ENCODE measurements around the gene ITGB4. TPM values are rescaled to one million over a fixed set of nuclear protein-coding genes. Genes with fewer than 3 reads are reported as not detected.

Gene ITGB4
- total and polyA plus RNA-seq, 2 of the 13 experiments (the other 11 are each of a cell fraction or from before 2014, with no cell fraction given): 6.9 to 14.5 TPM

DNA sequence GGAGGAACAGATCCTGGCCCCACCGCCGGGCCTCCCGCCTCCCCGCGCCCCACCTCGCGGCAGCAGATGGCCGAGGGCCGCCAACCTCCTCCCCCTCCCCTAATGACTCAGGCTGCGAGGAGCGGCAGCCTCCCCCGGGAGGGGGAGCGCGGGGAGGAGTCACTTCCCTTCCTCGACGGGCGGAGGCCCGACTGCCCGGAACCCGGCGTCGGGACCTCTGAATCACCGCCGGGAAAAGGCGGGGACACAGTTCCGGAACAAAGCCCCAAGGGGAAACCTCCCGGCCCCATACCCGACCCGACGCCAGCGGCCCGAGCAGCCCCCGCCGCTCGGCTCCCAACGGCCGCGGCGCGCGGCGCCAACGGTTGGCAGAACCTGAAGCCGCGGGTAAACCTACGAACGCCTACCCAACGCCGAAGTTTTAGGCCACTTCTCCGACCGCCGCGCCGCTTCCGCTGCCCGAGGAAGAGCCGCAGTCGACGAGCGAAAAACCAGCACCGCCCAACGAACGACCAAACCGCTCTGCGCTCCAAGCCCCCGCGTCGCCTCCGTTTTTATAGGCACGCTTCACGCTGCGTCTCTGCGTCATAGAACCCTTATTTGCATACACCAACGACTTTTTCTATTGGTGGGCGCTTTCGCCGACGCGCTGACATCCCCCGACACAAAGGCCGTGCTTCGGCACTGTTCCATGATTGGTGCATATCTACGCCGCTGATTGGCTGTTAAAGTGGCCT, 58.2 kb downstream of the ITGB4 start (continued):
- TF ChIP-seq, protein P1, sequence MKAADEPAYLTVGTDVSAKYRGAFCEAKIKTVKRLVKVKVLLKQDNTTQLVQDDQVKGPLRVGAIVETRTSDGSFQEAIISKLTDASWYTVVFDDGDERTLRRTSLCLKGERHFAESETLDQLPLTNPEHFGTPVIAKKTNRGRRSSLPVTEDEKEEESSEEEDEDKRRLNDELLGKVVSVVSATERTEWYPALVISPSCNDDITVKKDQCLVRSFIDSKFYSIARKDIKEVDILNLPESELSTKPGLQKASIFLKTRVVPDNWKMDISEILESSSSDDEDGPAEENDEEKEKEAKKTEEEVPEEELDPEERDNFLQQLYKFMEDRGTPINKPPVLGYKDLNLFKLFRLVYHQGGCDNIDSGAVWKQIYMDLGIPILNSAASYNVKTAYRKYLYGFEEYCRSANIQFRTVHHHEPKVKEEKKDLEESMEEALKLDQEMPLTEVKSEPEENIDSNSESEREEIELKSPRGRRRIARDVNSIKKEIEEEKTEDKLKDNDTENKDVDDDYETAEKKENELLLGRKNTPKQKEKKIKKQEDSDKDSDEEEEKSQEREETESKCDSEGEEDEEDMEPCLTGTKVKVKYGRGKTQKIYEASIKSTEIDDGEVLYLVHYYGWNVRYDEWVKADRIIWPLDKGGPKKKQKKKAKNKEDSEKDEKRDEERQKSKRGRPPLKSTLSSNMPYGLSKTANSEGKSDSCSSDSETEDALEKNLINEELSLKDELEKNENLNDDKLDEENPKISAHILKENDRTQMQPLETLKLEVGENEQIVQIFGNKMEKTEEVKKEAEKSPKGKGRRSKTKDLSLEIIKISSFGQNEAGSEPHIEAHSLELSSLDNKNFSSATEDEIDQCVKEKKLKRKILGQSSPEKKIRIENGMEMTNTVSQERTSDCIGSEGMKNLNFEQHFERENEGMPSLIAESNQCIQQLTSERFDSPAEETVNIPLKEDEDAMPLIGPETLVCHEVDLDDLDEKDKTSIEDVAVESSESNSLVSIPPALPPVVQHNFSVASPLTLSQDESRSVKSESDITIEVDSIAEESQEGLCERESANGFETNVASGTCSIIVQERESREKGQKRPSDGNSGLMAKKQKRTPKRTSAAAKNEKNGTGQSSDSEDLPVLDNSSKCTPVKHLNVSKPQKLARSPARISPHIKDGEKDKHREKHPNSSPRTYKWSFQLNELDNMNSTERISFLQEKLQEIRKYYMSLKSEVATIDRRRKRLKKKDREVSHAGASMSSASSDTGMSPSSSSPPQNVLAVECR (CRISPR knock-in tag; IDR thresholded peaks at IDR 0.05; ENCODE audit: borderline replicate concordance): peak; percentile 95; the same call in 1 of the 2 replicates
- TF ChIP-seq, protein P2, sequence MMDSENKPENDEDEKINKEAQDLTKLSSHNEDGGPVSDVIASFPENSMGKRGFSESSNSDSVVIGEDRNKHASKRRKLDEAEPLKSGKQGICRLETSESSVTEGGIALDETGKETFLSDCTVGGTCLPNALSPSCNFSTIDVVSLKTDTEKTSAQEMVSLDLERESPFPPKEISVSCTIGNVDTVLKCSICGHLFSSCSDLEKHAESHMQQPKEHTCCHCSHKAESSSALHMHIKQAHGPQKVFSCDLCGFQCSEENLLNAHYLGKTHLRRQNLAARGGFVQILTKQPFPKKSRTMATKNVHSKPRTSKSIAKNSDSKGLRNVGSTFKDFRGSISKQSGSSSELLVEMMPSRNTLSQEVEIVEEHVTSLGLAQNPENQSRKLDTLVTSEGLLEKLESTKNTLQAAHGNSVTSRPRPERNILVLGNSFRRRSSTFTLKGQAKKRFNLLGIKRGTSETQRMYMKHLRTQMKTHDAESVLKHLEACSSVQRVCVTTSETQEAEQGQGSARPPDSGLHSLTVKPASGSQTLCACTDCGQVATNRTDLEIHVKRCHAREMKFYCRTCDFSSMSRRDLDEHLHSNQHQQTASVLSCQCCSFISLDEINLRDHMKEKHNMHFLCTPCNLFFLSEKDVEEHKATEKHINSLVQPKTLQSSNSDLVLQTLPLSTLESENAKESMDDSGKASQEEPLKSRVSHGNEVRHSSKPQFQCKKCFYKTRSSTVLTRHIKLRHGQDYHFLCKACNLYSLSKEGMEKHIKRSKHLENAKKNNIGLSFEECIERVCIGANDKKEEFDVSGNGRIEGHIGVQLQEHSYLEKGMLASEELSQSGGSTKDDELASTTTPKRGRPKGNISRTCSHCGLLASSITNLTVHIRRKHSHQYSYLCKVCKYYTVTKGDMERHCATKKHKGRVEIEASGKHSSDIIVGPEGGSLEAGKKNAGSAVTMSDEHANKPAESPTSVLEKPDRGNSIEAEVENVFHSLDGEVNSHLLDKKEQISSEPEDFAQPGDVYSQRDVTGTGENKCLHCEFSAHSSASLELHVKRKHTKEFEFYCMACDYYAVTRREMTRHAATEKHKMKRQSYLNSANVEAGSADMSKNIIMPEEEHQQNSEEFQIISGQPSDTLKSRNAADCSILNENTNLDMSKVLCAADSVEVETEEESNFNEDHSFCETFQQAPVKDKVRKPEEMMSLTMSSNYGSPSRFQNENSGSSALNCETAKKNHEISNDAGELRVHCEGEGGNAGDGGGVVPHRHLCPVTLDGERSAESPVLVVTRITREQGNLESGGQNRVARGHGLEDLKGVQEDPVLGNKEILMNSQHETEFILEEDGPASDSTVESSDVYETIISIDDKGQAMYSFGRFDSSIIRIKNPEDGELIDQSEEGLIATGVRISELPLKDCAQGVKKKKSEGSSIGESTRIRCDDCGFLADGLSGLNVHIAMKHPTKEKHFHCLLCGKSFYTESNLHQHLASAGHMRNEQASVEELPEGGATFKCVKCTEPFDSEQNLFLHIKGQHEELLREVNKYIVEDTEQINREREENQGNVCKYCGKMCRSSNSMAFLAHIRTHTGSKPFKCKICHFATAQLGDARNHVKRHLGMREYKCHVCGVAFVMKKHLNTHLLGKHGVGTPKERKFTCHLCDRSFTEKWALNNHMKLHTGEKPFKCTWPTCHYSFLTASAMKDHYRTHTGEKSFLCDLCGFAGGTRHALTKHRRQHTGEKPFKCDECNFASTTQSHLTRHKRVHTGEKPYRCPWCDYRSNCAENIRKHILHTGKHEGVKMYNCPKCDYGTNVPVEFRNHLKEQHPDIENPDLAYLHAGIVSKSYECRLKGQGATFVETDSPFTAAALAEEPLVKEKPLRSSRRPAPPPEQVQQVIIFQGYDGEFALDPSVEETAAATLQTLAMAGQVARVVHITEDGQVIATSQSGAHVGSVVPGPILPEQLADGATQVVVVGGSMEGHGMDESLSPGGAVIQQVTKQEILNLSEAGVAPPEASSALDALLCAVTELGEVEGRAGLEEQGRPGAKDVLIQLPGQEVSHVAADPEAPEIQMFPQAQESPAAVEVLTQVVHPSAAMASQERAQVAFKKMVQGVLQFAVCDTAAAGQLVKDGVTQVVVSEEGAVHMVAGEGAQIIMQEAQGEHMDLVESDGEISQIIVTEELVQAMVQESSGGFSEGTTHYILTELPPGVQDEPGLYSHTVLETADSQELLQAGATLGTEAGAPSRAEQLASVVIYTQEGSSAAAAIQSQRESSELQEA (CRISPR knock-in tag; IDR thresholded peaks at IDR 0.05; ENCODE audit: not compliant biosample characterization): peak; percentile 97
- TF ChIP-seq, protein P3, sequence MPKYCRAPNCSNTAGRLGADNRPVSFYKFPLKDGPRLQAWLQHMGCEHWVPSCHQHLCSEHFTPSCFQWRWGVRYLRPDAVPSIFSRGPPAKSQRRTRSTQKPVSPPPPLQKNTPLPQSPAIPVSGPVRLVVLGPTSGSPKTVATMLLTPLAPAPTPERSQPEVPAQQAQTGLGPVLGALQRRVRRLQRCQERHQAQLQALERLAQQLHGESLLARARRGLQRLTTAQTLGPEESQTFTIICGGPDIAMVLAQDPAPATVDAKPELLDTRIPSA (CRISPR knock-in tag; IDR thresholded peaks at IDR 0.05; ENCODE audit: borderline replicate concordance): no peak
- TF ChIP-seq NR2C2 (CRISPR knock-in tag; IDR thresholded peaks at IDR 0.05; ENCODE audit: borderline replicate concordance) (peak; percentile 50; the same call in 1 of the 2 replicates), ZNF138 (CRISPR knock-in tag; IDR thresholded peaks at IDR 0.05; ENCODE audit: low read depth) (peak; percentile 95)
- TF ChIP-seq, protein P4, sequence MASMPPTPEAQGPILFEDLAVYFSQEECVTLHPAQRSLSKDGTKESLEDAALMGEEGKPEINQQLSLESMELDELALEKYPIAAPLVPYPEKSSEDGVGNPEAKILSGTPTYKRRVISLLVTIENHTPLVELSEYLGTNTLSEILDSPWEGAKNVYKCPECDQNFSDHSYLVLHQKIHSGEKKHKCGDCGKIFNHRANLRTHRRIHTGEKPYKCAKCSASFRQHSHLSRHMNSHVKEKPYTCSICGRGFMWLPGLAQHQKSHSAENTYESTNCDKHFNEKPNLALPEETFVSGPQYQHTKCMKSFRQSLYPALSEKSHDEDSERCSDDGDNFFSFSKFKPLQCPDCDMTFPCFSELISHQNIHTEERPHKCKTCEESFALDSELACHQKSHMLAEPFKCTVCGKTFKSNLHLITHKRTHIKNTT (CRISPR knock-in tag; IDR thresholded peaks at IDR 0.05): no peak
- TF ChIP-seq, protein P5, sequence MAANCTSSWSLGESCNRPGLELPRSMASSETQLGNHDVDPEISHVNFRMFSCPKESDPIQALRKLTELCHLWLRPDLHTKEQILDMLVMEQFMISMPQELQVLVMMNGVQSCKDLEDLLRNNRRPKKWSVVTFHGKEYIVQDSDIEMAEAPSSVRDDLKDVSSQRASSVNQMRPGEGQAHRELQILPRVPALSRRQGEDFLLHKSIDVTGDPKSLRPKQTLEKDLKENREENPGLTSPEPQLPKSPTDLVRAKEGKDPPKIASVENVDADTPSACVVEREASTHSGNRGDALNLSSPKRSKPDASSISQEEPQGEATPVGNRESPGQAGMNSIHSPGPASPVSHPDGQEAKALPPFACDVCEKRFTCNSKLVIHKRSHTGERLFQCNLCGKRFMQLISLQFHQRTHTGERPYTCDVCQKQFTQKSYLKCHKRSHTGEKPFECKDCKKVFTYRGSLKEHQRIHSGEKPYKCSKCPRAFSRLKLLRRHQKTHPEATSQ (CRISPR knock-in tag; IDR thresholded peaks at IDR 0.05; ENCODE audit: borderline replicate concordance): no peak
- TF ChIP-seq, protein P6, sequence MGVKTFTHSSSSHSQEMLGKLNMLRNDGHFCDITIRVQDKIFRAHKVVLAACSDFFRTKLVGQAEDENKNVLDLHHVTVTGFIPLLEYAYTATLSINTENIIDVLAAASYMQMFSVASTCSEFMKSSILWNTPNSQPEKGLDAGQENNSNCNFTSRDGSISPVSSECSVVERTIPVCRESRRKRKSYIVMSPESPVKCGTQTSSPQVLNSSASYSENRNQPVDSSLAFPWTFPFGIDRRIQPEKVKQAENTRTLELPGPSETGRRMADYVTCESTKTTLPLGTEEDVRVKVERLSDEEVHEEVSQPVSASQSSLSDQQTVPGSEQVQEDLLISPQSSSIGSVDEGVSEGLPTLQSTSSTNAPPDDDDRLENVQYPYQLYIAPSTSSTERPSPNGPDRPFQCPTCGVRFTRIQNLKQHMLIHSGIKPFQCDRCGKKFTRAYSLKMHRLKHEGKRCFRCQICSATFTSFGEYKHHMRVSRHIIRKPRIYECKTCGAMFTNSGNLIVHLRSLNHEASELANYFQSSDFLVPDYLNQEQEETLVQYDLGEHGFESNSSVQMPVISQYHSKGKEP (CRISPR knock-in tag; IDR thresholded peaks at IDR 0.05): peak; percentile 96
